ENCODE results near the gene LCT. TPM values are rescaled to one million over a fixed set of nuclear protein-coding genes. Genes with fewer than 3 reads are reported as not detected.

LCT gene
- under 0.01 and 0.03 TPM in 2 replicates for total RNA-seq

DNA sequence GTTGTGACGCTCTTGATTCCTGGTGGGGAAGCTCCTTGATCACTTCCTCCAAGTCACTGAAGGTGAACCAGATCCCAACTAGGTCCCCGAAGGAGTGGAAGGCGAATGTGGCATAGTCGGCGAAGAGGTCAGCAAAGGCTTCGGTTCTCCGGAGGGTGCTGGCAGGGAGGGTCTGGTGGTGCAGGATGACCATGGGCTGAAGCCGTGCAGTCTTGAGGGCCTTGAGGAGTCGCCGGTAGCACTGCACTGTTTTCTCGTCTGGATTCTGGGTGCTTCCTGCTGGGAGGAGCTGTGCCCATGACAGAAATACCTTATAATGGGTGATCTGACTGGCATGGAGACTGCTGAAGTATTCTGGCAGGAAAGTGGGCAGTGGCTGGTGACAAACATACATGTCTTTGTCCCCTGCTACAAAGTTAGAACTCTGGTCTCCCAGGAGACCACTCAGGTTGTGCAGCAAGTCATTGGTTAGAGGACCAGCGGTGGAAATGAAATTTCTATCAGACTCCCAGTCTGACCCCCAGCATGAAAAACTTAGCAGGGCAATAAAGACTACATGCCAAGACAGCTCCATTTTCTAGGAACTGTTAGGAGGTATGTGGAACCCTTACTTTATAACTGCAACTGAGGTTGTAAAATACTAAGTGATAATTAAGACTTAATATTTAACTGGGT lies at the start of gene LCT:
Gene LCT (minus strand): TSS at position 589 of the 675 bp plus-strand sequence. CDS start 15 bp downstream, at position 574.

DNA sequence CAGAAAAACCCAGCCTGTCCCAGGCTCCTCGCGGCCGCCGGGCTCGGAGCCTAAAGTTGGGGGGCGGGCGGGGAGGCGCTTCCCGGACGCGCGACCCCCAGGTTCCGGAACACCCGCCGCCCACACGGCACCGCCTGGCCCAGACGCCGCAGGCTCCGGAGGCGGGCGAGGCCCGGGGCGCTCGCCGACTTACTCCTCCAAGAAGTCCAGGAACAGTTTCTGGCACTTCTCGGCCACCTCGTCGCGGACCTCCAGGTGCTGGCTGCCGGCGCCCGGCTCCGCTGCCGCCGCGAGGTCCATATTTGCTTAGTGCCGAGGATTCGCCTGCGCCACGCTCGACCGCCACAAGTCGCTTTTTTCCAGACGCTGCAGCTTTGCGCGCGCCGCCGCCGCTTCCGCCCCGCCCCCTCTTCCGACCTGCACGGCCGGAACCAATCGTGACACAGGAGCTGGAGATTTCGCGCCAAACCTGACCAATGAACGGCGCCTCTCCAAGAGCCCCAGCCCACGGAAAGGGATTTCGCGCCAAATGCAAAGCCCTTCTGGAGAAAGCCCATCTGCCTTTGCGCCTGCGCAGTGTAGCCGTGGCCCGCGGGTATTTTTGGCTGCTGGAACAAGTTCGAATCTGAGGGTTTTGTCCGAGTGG lies 39.2 kb upstream of the LCT start, which contains the start of gene MCM6:
Gene MCM6 (minus strand): TSS at position 378 of the 646 bp plus-strand sequence. CDS start 78 bp downstream, at position 300.

DNA sequence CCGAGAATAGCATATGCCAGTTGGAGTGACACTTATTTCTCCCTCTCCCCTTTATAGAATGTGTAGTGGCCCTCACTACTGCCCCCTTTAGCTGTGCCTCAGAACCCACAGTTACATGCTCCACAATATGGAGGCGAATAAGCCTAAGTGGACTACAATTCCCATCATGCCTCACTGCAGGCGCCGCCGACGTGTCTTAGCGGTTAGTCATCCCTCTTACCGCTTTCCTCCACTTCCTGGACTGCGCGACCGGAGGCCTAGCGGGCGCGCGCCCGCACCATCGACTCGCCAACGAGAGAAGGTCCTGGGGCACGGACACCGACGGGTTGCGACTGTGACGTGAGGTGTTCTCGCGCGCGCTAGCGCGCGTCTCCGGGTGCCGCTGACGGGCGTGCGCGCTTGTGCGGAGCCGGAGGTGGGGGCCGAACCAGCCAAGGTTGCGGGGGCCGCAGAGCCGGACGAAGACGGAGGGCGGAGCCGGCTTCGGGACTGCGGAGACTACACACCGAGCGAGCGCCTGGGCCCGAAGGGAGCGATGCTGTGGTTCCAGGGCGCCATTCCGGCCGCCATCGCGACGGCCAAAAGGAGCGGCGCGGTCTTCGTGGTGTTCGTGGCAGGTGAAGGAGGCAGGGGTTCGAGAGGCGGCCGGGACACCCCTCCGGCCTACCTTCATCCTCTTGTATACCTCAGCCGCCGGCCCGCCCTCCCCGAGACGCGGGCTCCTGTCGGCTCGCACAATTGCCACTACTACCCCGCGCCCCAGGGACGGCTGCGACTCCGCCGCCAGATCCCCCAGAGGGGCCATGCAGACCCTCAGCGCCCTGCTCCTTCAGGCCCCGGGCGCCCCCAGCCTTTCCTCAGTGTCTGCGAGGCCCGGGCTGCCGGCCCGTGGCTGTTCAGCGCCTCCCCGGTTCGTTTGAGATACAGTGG lies 95.3 kb downstream of the LCT start, which contains the start of gene UBXN4:
Gene UBXN4 (plus strand): TSS at position 461 of the 930 bp plus-strand sequence. CDS start 75 bp downstream, at position 536.

Other genes starting within 250 kb of the LCT start
- 65.6 and 79.0 TPM in 2 replicates for gene UBXN4, start 95.3 kb downstream of the LCT start, total RNA-seq
- gene MCM6, start 39.3 kb upstream of the LCT start, total RNA-seq = 9.6 and 14.3 TPM in 2 replicates
- gene DARS1, start 148.4 kb upstream of the LCT start, total RNA-seq = 97.0 and 127 TPM in 2 replicates

All from smooth muscle cell of the pulmonary artery (primary cell).